ENCODE measurements around the gene KCNQ1. TPM values are rescaled to one million over a fixed set of nuclear protein-coding genes. Genes with fewer than 3 reads are reported as not detected.
A peak's percentile ranks its signal among the peaks of the same experiment; 100 is the strongest.

KCNQ1 gene
- total RNA-seq, 3 donors from 2014 or later: 15.5 to 44.7 (median 37.4) TPM

GRCh38 chr11:2747248-2748027, 302.6 kb downstream of the KCNQ1 start:
- no peaks in the 10 kb centered on the region for H3K4me1 ChIP-seq (ENCODE audit: low read depth)
- H3K36me3 ChIP-seq (ENCODE audit: low read depth): no peaks in the 10 kb centered on the region
- TF ChIP-seq CTCF (IDR thresholded peaks at IDR 0.05): no peak
- H3K9me3 ChIP-seq: no peaks in the 10 kb centered on the region
- intact Hi-C loops (cut with DNase I, micrococcal nuclease): no loop called here
- DNase-seq (peak in 2 of 3 donors; percentile 11 to 18), ATAC-seq (no peak)
- H3K4me3 ChIP-seq: no peak overlapping the region

- ATAC-seq (no peak), DNase-seq (peak in 2 of 3 donors; percentile 13 to 27)
- H3K4me1 ChIP-seq (ENCODE audit: low read depth): no peaks in the 10 kb centered on the region
- no peaks in the 10 kb centered on the region for H3K9me3 ChIP-seq
- H3K36me3 ChIP-seq (ENCODE audit: low read depth): no peaks in the 10 kb centered on the region
- H3K4me3 ChIP-seq: no peak overlapping the region
- intact Hi-C loops (cut with DNase I, micrococcal nuclease): no loop called here
- TF ChIP-seq CTCF (IDR thresholded peaks at IDR 0.05): no peak
Measured at GRCh38 chr11:2748061-2748813, 303.4 kb downstream of the KCNQ1 start.

GRCh38 chr11:2748814-2749554, 304.2 kb downstream of the KCNQ1 start:
- intact Hi-C loops (cut with DNase I, micrococcal nuclease): no loop called here
- H3K36me3 ChIP-seq (ENCODE audit: low read depth): no peaks in the 10 kb centered on the region
- no peaks in the 10 kb centered on the region for H3K4me1 ChIP-seq (ENCODE audit: low read depth)
- H3K4me3 ChIP-seq: no peak overlapping the region
- DNase-seq: peak in 2 of 3 donors; percentile 9 to 22
- TF ChIP-seq CTCF (IDR thresholded peaks at IDR 0.05): no peak
- no peaks in the 10 kb centered on the region for H3K9me3 ChIP-seq
- ATAC-seq: no peak

- H3K9me3 ChIP-seq: no peaks in the 10 kb centered on the region
- no peaks in the 10 kb centered on the region for H3K4me1 ChIP-seq (ENCODE audit: low read depth)
Measured at GRCh38 chr11:2750101-2750681, 305.4 kb downstream of the KCNQ1 start.

More at GRCh38 chr11:2750101-2750681, 305.4 kb downstream of the KCNQ1 start:
- H3K36me3 ChIP-seq (ENCODE audit: low read depth): no peaks in the 10 kb centered on the region
- intact Hi-C loops (cut with DNase I, micrococcal nuclease): no loop called here
- H3K4me3 ChIP-seq: no peak overlapping the region
- ATAC-seq (no peak), DNase-seq (peak in 2 of 3 donors; percentile 11 to 33)
- TF ChIP-seq CTCF (IDR thresholded peaks at IDR 0.05): no peak
